ENCODE data around the gene TM6SF1. TPM values are rescaled to one million over a fixed set of nuclear protein-coding genes. Genes with fewer than 3 reads are reported as not detected.

Gene TM6SF1
- total and polyA plus RNA-seq, 9 of the 15 experiments (the other 6 are each of a cell fraction or from before 2014, with no cell fraction given): 1.0 to 5.6 (median 3.5) TPM

GRCh38 chr15:83090465-83090864, 17.0 kb upstream of the TM6SF1 start:
- H3K9me3 ChIP-seq (replicated peaks; ENCODE audit: control insufficient read depth, insufficient read depth, low read depth, low read length): no peaks in the 10 kb centered on the region
- no peak overlapping the region for H2AFZ ChIP-seq (ENCODE audit: low read depth, low read length)
- no TSS peak for BruUV-seq (replicated peaks)
- no peak overlapping the region for H3K4me3 ChIP-seq
- in situ Hi-C loops (cut with MboI) (no loop called here), intact Hi-C loops (cut with micrococcal nuclease) (no loop called here)
- no peak overlapping the region for H3K9ac ChIP-seq (ENCODE audit: insufficient read depth in 1 of 2, low read depth in 2 of 2, low read length in 2 of 2)
- peaks cover 6 to 31% of the 10 kb centered on the region in 2 experiments; a peak in 4 of 5 replicates for H3K4me1 ChIP-seq (replicated peaks in 1 of 2; ENCODE audit: control insufficient read depth in 2 of 2, insufficient read depth in 2 of 2, low read length in 2 of 2)
- no peak for DNase-seq (ENCODE audit: extremely low read depth in 1 of 4, low spot score in 3 of 4)
- POLR2A ChIA-PET: interaction anchor here (1.5 to 1.6 kb wide), 2 partner anchors 11 to 24 kb away, joined by 4 to 5 read pairs; partner anchors contain the start of gene BTBD1
- H3K4me2 ChIP-seq (ENCODE audit: insufficient read depth, low read length): no peak overlapping the region
- FAIRE-seq: no peak
- no peak overlapping the region for H3K27ac ChIP-seq (ENCODE audit: extremely low read depth, low read depth, low read length)
- no peaks in the 10 kb centered on the region for H3K9me1 ChIP-seq (ENCODE audit: control insufficient read depth, insufficient read depth, low read length)
- H4K20me1 ChIP-seq (replicated peaks; ENCODE audit: control insufficient read depth, insufficient read depth, low read length): no peaks in the 10 kb centered on the region
- WGBS (ENCODE audit: insufficient coverage, low coverage, missing lambda C conversion rate): 28% methylated on average over 4 of the region's 4 CpGs
- CTCF ChIA-PET (ENCODE audit: low intra/inter-chr PET ratio): no interaction called here
- H3K36me3 ChIP-seq (ENCODE audit: control insufficient read depth, insufficient read depth, low read length): no peaks in the 10 kb centered on the region
- no peaks in the 10 kb centered on the region for H3K27me3 ChIP-seq (ENCODE audit: control insufficient read depth in 2 of 2, insufficient read depth in 2 of 2, low read length in 2 of 2)
- TF ChIP-seq PBX2 (CRISPR knock-in tag; IDR thresholded peaks at IDR 0.05; ENCODE audit: low read depth) (no peak), PBX2 (tag; conservative IDR thresholded peaks at IDR 0.05; ENCODE audit: low read depth) (peak; percentile 47; the same call in 1 of the 2 replicates)
- TF ChIP-seq, protein P1, sequence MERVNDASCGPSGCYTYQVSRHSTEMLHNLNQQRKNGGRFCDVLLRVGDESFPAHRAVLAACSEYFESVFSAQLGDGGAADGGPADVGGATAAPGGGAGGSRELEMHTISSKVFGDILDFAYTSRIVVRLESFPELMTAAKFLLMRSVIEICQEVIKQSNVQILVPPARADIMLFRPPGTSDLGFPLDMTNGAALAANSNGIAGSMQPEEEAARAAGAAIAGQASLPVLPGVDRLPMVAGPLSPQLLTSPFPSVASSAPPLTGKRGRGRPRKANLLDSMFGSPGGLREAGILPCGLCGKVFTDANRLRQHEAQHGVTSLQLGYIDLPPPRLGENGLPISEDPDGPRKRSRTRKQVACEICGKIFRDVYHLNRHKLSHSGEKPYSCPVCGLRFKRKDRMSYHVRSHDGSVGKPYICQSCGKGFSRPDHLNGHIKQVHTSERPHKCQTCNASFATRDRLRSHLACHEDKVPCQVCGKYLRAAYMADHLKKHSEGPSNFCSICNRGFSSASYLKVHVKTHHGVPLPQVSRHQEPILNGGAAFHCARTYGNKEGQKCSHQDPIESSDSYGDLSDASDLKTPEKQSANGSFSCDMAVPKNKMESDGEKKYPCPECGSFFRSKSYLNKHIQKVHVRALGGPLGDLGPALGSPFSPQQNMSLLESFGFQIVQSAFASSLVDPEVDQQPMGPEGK (CRISPR knock-in tag; IDR thresholded peaks at IDR 0.05; ENCODE audit: borderline replicate concordance): no peak
- TF ChIP-seq, protein P2, sequence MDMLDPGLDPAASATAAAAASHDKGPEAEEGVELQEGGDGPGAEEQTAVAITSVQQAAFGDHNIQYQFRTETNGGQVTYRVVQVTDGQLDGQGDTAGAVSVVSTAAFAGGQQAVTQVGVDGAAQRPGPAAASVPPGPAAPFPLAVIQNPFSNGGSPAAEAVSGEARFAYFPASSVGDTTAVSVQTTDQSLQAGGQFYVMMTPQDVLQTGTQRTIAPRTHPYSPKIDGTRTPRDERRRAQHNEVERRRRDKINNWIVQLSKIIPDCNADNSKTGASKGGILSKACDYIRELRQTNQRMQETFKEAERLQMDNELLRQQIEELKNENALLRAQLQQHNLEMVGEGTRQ (CRISPR knock-in tag; IDR thresholded peaks at IDR 0.05): peak; percentile 51
- H3K79me2 ChIP-seq (ENCODE audit: control insufficient read depth, insufficient read depth, low read length): no peaks in the 10 kb centered on the region
- ATAC-seq: no peak

Data from K562 (cell line).